Measurements from ENCODE around the gene CASP2.

Gene CASP2

DNA sequence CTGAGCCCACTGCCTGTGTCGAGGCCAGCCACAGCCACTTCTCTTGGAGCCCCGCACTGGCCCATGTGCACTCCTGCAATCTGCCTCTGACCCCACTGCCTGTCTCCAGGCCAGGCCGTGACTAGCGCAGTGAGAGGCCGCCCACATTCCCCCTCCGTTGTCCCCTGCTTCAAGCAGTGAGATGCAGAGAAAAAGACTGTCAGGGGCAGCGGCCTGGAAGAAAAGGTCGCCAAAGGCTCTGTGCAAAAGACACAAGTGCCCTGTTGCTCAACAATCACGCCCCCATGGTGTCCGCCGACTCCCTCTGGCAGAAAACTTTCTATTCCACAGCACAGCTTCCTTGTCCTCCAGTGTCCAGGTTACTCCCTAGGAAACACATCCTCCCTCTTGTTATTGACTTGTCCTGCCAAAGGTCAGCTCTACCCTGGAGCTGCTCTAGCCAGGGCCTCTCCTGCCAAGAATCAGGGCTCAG, 64.4 kb downstream of the CASP2 start:
- no peak overlapping the region for H3K4me3 ChIP-seq (ENCODE audit: low read length)
- H3K4me1 ChIP-seq (ENCODE audit: low read length): no peaks in the 10 kb centered on the region
- no peaks in the 10 kb centered on the region for H3K79me2 ChIP-seq (ENCODE audit: low read length)
- TF ChIP-seq, protein P1, sequence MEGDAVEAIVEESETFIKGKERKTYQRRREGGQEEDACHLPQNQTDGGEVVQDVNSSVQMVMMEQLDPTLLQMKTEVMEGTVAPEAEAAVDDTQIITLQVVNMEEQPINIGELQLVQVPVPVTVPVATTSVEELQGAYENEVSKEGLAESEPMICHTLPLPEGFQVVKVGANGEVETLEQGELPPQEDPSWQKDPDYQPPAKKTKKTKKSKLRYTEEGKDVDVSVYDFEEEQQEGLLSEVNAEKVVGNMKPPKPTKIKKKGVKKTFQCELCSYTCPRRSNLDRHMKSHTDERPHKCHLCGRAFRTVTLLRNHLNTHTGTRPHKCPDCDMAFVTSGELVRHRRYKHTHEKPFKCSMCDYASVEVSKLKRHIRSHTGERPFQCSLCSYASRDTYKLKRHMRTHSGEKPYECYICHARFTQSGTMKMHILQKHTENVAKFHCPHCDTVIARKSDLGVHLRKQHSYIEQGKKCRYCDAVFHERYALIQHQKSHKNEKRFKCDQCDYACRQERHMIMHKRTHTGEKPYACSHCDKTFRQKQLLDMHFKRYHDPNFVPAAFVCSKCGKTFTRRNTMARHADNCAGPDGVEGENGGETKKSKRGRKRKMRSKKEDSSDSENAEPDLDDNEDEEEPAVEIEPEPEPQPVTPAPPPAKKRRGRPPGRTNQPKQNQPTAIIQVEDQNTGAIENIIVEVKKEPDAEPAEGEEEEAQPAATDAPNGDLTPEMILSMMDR (IDR thresholded peaks at IDR 0.05; ENCODE audit: low read depth, low read length): no peak
- no peak for TF ChIP-seq EZH2phosphoT487 (IDR thresholded peaks at IDR 0.05; ENCODE audit: low read depth)
- H3K27me3 ChIP-seq (ENCODE audit: low read depth, low read length): peaks cover 34% of the 10 kb centered on the region
- no peaks in the 10 kb centered on the region for H4K20me1 ChIP-seq (ENCODE audit: insufficient read depth, low read length)
- H3K9me3 ChIP-seq (ENCODE audit: insufficient read depth, low read length): no peaks in the 10 kb centered on the region
- H3K9ac ChIP-seq (ENCODE audit: low read length): no peak overlapping the region
- H2AFZ ChIP-seq (ENCODE audit: low read depth, low read length): no peak overlapping the region
- no peak overlapping the region for H3K4me2 ChIP-seq (ENCODE audit: low read length)
- no peak overlapping the region for H3K27ac ChIP-seq (ENCODE audit: low read length)
- H3K36me3 ChIP-seq (replicated peaks; ENCODE audit: low read depth, low read length): no peaks in the 10 kb centered on the region

- Histone ChIP-seq H3K4me2 (ENCODE audit: low read length) (no peak overlapping the region), H3K36me3 (replicated peaks; ENCODE audit: low read depth, low read length) (no peaks in the 10 kb centered on the region), H3K27me3 (ENCODE audit: low read depth, low read length) (peaks cover 18% of the 10 kb centered on the region), H3K9ac (ENCODE audit: low read length) (no peak overlapping the region), H3K9me3 (ENCODE audit: insufficient read depth, low read length) (no peaks in the 10 kb centered on the region), H4K20me1 (ENCODE audit: insufficient read depth, low read length) (no peaks in the 10 kb centered on the region), H3K27ac (ENCODE audit: low read length) (no peak overlapping the region), H2AFZ (ENCODE audit: low read depth, low read length) (no peak overlapping the region), H3K4me3 (ENCODE audit: low read length) (no peak overlapping the region), H3K79me2 (ENCODE audit: low read length) (no peaks in the 10 kb centered on the region), H3K4me1 (ENCODE audit: low read length) (no peaks in the 10 kb centered on the region)
- no peak for TF ChIP-seq EZH2phosphoT487 (IDR thresholded peaks at IDR 0.05; ENCODE audit: low read depth)
- TF ChIP-seq, protein P1 (IDR thresholded peaks at IDR 0.05; ENCODE audit: low read depth, low read length): no peak
Measured at GRCh38 chr7:143354376-143354775, 66.2 kb downstream of the CASP2 start.

DNA sequence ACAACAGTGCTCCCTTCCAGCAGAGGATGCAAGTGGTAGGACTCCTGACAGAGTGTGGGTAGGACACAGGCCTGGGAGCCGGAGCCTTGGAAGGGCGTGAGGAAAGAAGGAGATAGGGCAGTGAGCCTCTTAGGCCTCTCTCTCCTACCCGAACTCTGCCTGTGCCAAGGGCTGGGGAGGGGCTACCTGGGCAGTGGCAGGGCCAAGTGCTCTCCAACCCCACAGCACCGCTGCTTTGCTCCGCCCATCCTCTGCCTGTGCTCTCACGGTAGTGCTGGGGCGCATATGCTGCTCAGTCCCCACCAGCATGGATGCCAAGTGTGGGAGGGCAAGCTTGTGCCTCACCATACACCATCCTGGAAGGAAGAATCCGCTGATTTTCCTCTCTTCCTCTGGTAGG, 66.8 kb downstream of the CASP2 start:
- Histone ChIP-seq H3K4me2 (ENCODE audit: low read length) (no peak overlapping the region), H3K9me3 (ENCODE audit: insufficient read depth, low read length) (no peaks in the 10 kb centered on the region), H3K4me1 (ENCODE audit: low read length) (no peaks in the 10 kb centered on the region), H3K27ac (ENCODE audit: low read length) (no peak overlapping the region), H3K27me3 (ENCODE audit: low read depth, low read length) (peaks cover 14% of the 10 kb centered on the region), H4K20me1 (ENCODE audit: insufficient read depth, low read length) (no peaks in the 10 kb centered on the region), H3K36me3 (replicated peaks; ENCODE audit: low read depth, low read length) (no peaks in the 10 kb centered on the region), H3K4me3 (ENCODE audit: low read length) (no peak overlapping the region), H2AFZ (ENCODE audit: low read depth, low read length) (no peak overlapping the region), H3K9ac (ENCODE audit: low read length) (no peak overlapping the region), H3K79me2 (ENCODE audit: low read length) (no peaks in the 10 kb centered on the region)
- no peak for TF ChIP-seq EZH2phosphoT487 (IDR thresholded peaks at IDR 0.05; ENCODE audit: low read depth)
- TF ChIP-seq, protein P1 (IDR thresholded peaks at IDR 0.05; ENCODE audit: low read depth, low read length): no peak

- no peaks in the 10 kb centered on the region for H3K36me3 ChIP-seq (replicated peaks; ENCODE audit: low read depth, low read length)
- H3K4me3 ChIP-seq (ENCODE audit: low read length): no peak overlapping the region
- H3K9me3 ChIP-seq (ENCODE audit: insufficient read depth, low read length): no peaks in the 10 kb centered on the region
- no peaks in the 10 kb centered on the region for H3K4me1 ChIP-seq (ENCODE audit: low read length)
- H3K79me2 ChIP-seq (ENCODE audit: low read length): no peaks in the 10 kb centered on the region
- H3K9ac ChIP-seq (ENCODE audit: low read length): no peak overlapping the region
- no peak overlapping the region for H3K27ac ChIP-seq (ENCODE audit: low read length)
- H3K4me2 ChIP-seq (ENCODE audit: low read length): no peak overlapping the region
- TF ChIP-seq, protein P1 (IDR thresholded peaks at IDR 0.05; ENCODE audit: low read depth, low read length): no peak
- no peak for TF ChIP-seq EZH2phosphoT487 (IDR thresholded peaks at IDR 0.05; ENCODE audit: low read depth)
- H3K27me3 ChIP-seq (ENCODE audit: low read depth, low read length): peaks cover 15% of the 10 kb centered on the region
- no peak overlapping the region for H2AFZ ChIP-seq (ENCODE audit: low read depth, low read length)
- H4K20me1 ChIP-seq (ENCODE audit: insufficient read depth, low read length): no peaks in the 10 kb centered on the region
Measured at GRCh38 chr7:143355450-143356385, 67.6 kb downstream of the CASP2 start.
